IMR-90 (cell line): ENCODE results near the gene TAS2R50.

Experiments used
- CEBPB ChIP-seq: IDR thresholded peaks from 2 replicates; pipeline ENCODE4 v1.6.1; 2012; ENCODE audit warnings: low read depth, low read length, improper control_type of control experiment
- CHD1 ChIP-seq: IDR thresholded peaks from 2 replicates; pipeline ENCODE4 v1.6.1; 2012; ENCODE audit warnings: low read depth, low read length, improper control_type of control experiment
- MXI1 ChIP-seq: IDR thresholded peaks from 2 replicates; pipeline ENCODE4 v1.6.1; 2012; ENCODE audit warnings: low read depth, mild to moderate bottlenecking, low read length, moderate library complexity, borderline replicate concordance
- NFE2L2 ChIP-seq: fragments of 150-350 bp; IDR thresholded peaks from 2 replicates; pipeline ENCODE4 v1.6.1; 2016; ENCODE audit warnings: low read depth, mild to moderate bottlenecking, low read length
- POLR2A ChIP-seq: IDR thresholded peaks from 2 replicates; pipeline ENCODE4 v1.6.1; 2012; ENCODE audit warnings: mild to moderate bottlenecking, low read depth, low read length
- RAD21 ChIP-seq: IDR thresholded peaks from 2 replicates; pipeline ENCODE4 v1.6.1; 2012; ENCODE audit warnings: low read length, improper control_type of control experiment
- SMC3 ChIP-seq: fragments of 150-350 bp; IDR thresholded peaks from 2 replicates; pipeline ENCODE4 v1.6.1; 2016; ENCODE audit warnings: low read depth, mild to moderate bottlenecking, antibody characterized with exemption, low read length, moderate library complexity
- USF2 ChIP-seq: fragments of 150-350 bp; IDR thresholded peaks from 2 replicates; pipeline ENCODE4 v1.6.1; 2017; ENCODE audit warnings: mild to moderate bottlenecking, antibody characterized with exemption, low read length, low read depth
- TF ChIP-seq, protein P1 (sequence below): conservative IDR thresholded peaks from 2 replicates; pipeline ENCODE4 v1.5.1; 2012; ENCODE audit warnings: mild to moderate bottlenecking, low read depth, low read length, improper control_type of control experiment

GRCh38 chr12:10982244-10982643 is 4.5 kb downstream of the TAS2R50 start:
- TF ChIP-seq, protein P1, sequence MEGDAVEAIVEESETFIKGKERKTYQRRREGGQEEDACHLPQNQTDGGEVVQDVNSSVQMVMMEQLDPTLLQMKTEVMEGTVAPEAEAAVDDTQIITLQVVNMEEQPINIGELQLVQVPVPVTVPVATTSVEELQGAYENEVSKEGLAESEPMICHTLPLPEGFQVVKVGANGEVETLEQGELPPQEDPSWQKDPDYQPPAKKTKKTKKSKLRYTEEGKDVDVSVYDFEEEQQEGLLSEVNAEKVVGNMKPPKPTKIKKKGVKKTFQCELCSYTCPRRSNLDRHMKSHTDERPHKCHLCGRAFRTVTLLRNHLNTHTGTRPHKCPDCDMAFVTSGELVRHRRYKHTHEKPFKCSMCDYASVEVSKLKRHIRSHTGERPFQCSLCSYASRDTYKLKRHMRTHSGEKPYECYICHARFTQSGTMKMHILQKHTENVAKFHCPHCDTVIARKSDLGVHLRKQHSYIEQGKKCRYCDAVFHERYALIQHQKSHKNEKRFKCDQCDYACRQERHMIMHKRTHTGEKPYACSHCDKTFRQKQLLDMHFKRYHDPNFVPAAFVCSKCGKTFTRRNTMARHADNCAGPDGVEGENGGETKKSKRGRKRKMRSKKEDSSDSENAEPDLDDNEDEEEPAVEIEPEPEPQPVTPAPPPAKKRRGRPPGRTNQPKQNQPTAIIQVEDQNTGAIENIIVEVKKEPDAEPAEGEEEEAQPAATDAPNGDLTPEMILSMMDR, result no peak
- TF ChIP-seq POLR2A (no peak), RAD21 (no peak), MXI1 (no peak), NFE2L2 (no peak), CHD1 (no peak), USF2 (no peak), CEBPB (no peak), SMC3 (no peak)
